Gastrocnemius medialis (tissue), 4 donors: ENCODE results near the gene TTBK1.

ENCODE experiments used
- CTCF ChIP-seq, 5 experiments: fragments of 450-650 bp in 3 of 5; fragments of 200-600 bp in 2 of 5; sonication (generic) in 2 of 5; IDR thresholded peaks in 4 of 5; conservative IDR thresholded peaks in 1 of 5; 1 replicate in 4 of 5; 2 replicates in 1 of 5; pipeline ENCODE4 v1.5.1; 2016 to 2019; ENCODE audit warnings: antibody characterized with exemption in 5 of 5, mild to moderate bottlenecking in 3 of 5, moderate library complexity in 3 of 5
- POLR2A ChIP-seq, 2 donors: fragments of 450-650 bp; IDR thresholded peaks; one replicate each; pipeline ENCODE4 v1.6.1; 2017; ENCODE audit warnings: antibody characterized with exemption in 2 of 2, mild to moderate bottlenecking in 2 of 2, moderate library complexity in 2 of 2

GRCh38 chr6:43262000-43262779 lies 18.9 kb downstream of the TTBK1 start:
- TF ChIP-seq POLR2A (IDR thresholded peaks at IDR 0.05): no peak
- TF ChIP-seq CTCF (IDR thresholded peaks at IDR 0.05 in 4 of 5, conservative IDR thresholded peaks at IDR 0.05 in 1 of 5): no peak
